OCI-LY7 (cell line): ENCODE data around the gene TNS1. TPM values are rescaled to one million over a fixed set of nuclear protein-coding genes. Genes with fewer than 3 reads are reported as not detected.

Experiments
- BruUV-seq: library from RNA; stranded (reverse); fragments of 400-500 nt; replicated peaks from 2 replicates; lab custom pipeline; 2021; lab: Mats Ljungman, UMichigan
- CTCF ChIA-PET: fragments of 300-600 bp; sonication (Branson Sonifier 250); formaldehyde crosslinking; loops from one replicate; lab custom pipeline; 2022; ENCODE audit warnings: antibody characterized with exemption; ENCODE audit not compliant: unreplicated experiment; lab: Charles Lee
- POLR2A ChIA-PET: fragments of 300-600 bp; sonication (Branson Sonifier 250); formaldehyde crosslinking; loops from one replicate; lab custom pipeline; 2022; ENCODE audit warnings: antibody characterized with exemption; lab: Charles Lee
- DNase-seq: peaks from one replicate; pipeline ENCODE4 v3.0.0-alpha.2; 2015; ENCODE audit warnings: low spot score
- H2AFZ ChIP-seq: fragments of 200-600 bp; sonication (generic), shearing (Covaris generic); 2 replicates; pipeline ENCODE4 v1.6.1; 2014; ENCODE audit warnings: mild to moderate bottlenecking, antibody characterized with exemption, low read length, moderate library complexity
- H3K27ac ChIP-seq: fragments of 200-600 bp; sonication (generic); 2 replicates; pipeline ENCODE4 v1.5.1; 2014; ENCODE audit warnings: mixed run types, low read depth, mild to moderate bottlenecking, moderate library complexity, low read length, inconsistent platforms; ENCODE audit not compliant: poor library complexity, severe bottlenecking
- H3K36me3 ChIP-seq: fragments of 200-600 bp; sonication (generic); 2 replicates; pipeline ENCODE4 v1.6.1; 2014; ENCODE audit warnings: mild to moderate bottlenecking, antibody characterized with exemption, low read length, moderate library complexity, mixed read lengths; ENCODE audit not compliant: insufficient read depth
- H3K4me1 ChIP-seq: fragments of 200-600 bp; sonication (generic); 2 replicates; pipeline ENCODE4 v1.5.1; 2014; ENCODE audit warnings: mild to moderate bottlenecking, low read length; ENCODE audit not compliant: insufficient read depth, poor library complexity, severe bottlenecking
- H3K4me2 ChIP-seq: fragments of 200-600 bp; sonication (generic); 2 replicates; pipeline ENCODE4 v1.6.1; 2014; ENCODE audit warnings: mild to moderate bottlenecking, low read length
- H3K4me3 ChIP-seq: fragments of 200-600 bp; sonication (generic); 2 replicates; pipeline ENCODE4 v1.5.1; 2014; ENCODE audit warnings: mild to moderate bottlenecking, low read depth, low read length; ENCODE audit not compliant: poor library complexity, severe bottlenecking
- H3K79me2 ChIP-seq: fragments of 200-600 bp; sonication (generic); 2 replicates; pipeline ENCODE4 v1.6.1; 2016; ENCODE audit warnings: low read depth, mild to moderate bottlenecking, low read length, moderate library complexity, mixed read lengths; ENCODE audit not compliant: insufficient read depth
- H3K9me2 ChIP-seq: fragments of 200-600 bp; sonication (generic); 2 replicates; pipeline ENCODE4 v1.6.1; 2016; ENCODE audit warnings: mild to moderate bottlenecking, low read length, mixed read lengths; ENCODE audit not compliant: insufficient read depth
- H3K9me3 ChIP-seq: fragments of 200-600 bp; sonication (generic); 2 replicates; pipeline ENCODE4 v1.6.1; 2014; ENCODE audit warnings: mild to moderate bottlenecking, mixed run types, low read length, mixed read lengths
- H4K20me1 ChIP-seq: fragments of 200-600 bp; sonication (generic); 2 replicates; pipeline ENCODE4 v1.6.1; 2014; ENCODE audit warnings: mild to moderate bottlenecking, antibody characterized with exemption, low read length, moderate library complexity, mixed read lengths; ENCODE audit not compliant: insufficient read depth
- EZH2phosphoT487 ChIP-seq: fragments of 200-600 bp; sonication (generic); IDR thresholded peaks from 2 replicates; pipeline ENCODE4 v1.6.1; 2018; ENCODE audit warnings: low read depth, borderline replicate concordance, mild to moderate bottlenecking, mixed run types, antibody characterized with exemption, low read length, moderate library complexity, mixed read lengths
- intact Hi-C: fragments of 100-400 bp; cut with micrococcal nuclease; formaldehyde crosslinking; loops from one replicate; pipeline ENCODE4 v1.10.0; 2022; ENCODE audit not compliant: unreplicated experiment
- total RNA-seq, 2 experiments: library from RNA; depleted of rRNA in 1 of 2; stranded (reverse); fragments of >200 nt in 1 of 2; shearing (Covaris generic) in 1 of 2; gene quantifications; 2 replicates each; pipeline ENCODE4 v1.2.3, GENCODE V29; 2014 to 2022
- TF ChIP-seq, protein P1 (sequence below): fragments of 200-600 bp; sonication (generic); conservative IDR thresholded peaks from 2 replicates; pipeline ENCODE4 v1.5.1; 2014; ENCODE audit warnings: mild to moderate bottlenecking, antibody characterized with exemption, low read length, moderate library complexity, mixed read lengths

The TNS1 gene
- total RNA-seq, 2 experiments from 2014 or later, result not detected

DNA sequence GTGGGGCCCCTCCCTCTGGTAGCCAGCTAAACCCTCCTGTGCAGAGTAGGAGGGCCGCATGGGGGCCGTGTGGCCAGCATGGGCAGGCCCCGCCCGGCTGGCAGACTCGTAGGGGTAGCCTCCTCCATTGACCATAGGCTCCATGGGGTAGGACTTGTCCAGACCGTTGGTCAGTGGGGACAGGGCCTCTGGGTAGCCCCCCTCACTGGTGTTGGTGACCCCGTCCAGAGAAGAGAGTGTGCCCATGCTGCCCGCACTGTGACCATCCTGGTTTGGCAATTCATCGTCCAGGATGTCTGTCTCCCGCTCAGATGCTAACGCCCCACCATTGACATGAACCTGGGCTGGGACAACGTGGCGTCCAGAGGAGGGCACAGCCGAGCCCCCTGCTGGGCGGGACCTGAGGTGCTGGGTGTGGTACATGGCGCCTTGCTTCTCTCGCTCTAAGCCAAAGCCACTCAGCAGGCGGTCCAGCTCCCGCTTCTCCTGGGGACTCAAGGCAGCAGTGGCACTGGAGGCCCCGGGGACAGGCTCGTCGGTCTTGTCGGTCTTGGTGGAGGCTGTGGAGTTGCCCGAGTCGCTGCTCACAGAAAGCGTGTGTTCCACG is 154.3 kb downstream of the TNS1 start:
- Histone ChIP-seq H3K4me3 (no peak overlapping the region), H3K79me2 (no peaks in the 10 kb centered on the region), H3K9me2 (no peaks in the 10 kb centered on the region), H3K36me3 (no peaks in the 10 kb centered on the region), H3K9me3 (no peaks in the 10 kb centered on the region), H3K4me2 (no peak overlapping the region), H4K20me1 (no peaks in the 10 kb centered on the region), H3K4me1 (no peaks in the 10 kb centered on the region), H2AFZ (no peak overlapping the region), H3K27ac (no peak overlapping the region)
- CTCF ChIA-PET, result no interaction called here
- no TSS peak for BruUV-seq
- POLR2A ChIA-PET, result no interaction called here
- intact Hi-C loops, result no loop called here
- TF ChIP-seq, protein P1, sequence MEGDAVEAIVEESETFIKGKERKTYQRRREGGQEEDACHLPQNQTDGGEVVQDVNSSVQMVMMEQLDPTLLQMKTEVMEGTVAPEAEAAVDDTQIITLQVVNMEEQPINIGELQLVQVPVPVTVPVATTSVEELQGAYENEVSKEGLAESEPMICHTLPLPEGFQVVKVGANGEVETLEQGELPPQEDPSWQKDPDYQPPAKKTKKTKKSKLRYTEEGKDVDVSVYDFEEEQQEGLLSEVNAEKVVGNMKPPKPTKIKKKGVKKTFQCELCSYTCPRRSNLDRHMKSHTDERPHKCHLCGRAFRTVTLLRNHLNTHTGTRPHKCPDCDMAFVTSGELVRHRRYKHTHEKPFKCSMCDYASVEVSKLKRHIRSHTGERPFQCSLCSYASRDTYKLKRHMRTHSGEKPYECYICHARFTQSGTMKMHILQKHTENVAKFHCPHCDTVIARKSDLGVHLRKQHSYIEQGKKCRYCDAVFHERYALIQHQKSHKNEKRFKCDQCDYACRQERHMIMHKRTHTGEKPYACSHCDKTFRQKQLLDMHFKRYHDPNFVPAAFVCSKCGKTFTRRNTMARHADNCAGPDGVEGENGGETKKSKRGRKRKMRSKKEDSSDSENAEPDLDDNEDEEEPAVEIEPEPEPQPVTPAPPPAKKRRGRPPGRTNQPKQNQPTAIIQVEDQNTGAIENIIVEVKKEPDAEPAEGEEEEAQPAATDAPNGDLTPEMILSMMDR, result no peak
- no peak for TF ChIP-seq EZH2phosphoT487
- no peak for DNase-seq

DNA sequence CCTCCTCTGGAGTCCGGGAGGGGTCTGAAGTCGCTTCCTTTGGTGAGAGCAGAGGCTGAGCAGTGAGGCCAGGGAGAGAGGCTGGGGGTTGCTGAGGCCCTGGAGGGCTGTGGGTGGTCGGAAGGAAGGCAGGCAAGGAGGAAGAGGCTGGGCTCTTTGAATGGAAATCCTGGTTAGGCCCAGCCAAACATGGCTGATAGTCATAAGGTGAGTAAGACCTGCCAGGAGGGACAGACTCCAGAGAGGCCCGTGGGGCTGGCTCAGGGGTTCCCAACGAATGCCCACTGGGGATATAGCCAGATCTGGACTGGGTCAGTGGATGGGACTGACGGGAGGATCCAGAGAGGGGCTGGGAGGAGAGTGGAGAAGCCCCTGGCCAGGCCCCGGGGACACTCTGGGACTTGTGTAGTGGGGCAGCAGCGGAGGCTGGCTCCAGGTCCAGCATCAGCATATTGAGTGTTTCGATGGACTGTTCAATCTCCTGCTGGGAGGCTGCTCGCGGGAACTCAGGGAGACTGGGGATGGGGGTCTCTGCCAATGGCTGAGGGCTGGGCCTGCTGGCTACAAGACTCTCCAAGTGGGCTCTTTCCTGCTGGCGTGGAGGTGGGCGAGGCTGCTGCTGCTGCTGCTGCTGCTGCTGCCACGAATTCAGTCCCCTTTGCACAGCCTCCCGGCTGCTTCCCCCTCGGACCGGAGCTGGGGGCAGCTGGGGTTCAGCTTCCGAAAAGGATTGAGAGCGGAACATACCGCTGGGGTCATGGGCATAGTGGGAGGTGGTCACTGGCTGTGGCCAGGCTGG is 155.0 kb downstream of the TNS1 start:
- Histone ChIP-seq H3K9me3 (no peaks in the 10 kb centered on the region), H3K4me1 (no peaks in the 10 kb centered on the region), H3K36me3 (no peaks in the 10 kb centered on the region), H3K9me2 (no peaks in the 10 kb centered on the region), H3K4me3 (no peak overlapping the region), H2AFZ (no peak overlapping the region), H3K4me2 (no peak overlapping the region), H4K20me1 (no peaks in the 10 kb centered on the region), H3K79me2 (no peaks in the 10 kb centered on the region), H3K27ac (no peak overlapping the region)
- CTCF ChIA-PET, result no interaction called here
- no peak for DNase-seq
- no TSS peak for BruUV-seq
- TF ChIP-seq EZH2phosphoT487, result no peak
- TF ChIP-seq, protein P1, result no peak
- intact Hi-C loops, result no loop called here
- POLR2A ChIA-PET, result no interaction called here

DNA sequence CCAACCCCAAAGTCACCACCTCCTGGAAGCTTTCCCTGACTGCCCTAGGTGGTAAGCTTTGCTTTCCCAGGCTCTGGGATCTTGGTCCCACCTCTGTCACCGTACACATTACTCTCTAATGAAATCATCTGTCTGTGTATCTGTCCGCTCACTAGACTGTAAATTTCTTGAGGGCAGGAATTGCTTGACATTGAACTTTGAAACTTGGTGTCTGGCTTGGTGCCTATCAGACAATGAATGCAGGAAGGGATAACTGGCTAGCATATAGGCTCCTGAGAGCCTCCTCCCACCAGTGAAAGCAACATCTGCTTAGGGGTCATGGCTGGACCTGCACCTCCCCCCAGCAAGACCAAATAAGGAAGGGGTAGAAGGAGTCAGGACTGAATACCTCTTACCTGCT is 155.7 kb downstream of the TNS1 start:
- no peaks in the 10 kb centered on the region for H3K4me1 ChIP-seq
- DNase-seq, result no peak
- no TSS peak for BruUV-seq
- H3K27ac ChIP-seq, result no peak overlapping the region
- POLR2A ChIA-PET, result no interaction called here
- H2AFZ ChIP-seq, result no peak overlapping the region
- H3K9me2 ChIP-seq, result no peaks in the 10 kb centered on the region
- no peaks in the 10 kb centered on the region for H4K20me1 ChIP-seq
- H3K79me2 ChIP-seq, result no peaks in the 10 kb centered on the region
- CTCF ChIA-PET, result no interaction called here
- intact Hi-C loops, result no loop called here
- H3K4me3 ChIP-seq, result no peak overlapping the region
- no peaks in the 10 kb centered on the region for H3K36me3 ChIP-seq
- H3K4me2 ChIP-seq, result no peak overlapping the region
- H3K9me3 ChIP-seq, result no peaks in the 10 kb centered on the region
- TF ChIP-seq, protein P1, result no peak
- no peak for TF ChIP-seq EZH2phosphoT487
